Tibial nerve (tissue), 4 donors: ENCODE data around the gene RIMS4.

Experiments
- CTCF ChIP-seq, 5 experiments: fragments of 200-600 bp in 3 of 5; fragments of 450-650 bp in 2 of 5; sonication (generic) in 3 of 5; IDR thresholded peaks; one replicate each; pipeline ENCODE4 v1.5.1; 2016 to 2019; ENCODE audit warnings: antibody characterized with exemption in 5 of 5, mild to moderate bottlenecking in 3 of 5, moderate library complexity in 2 of 5
- EP300 ChIP-seq, 2 donors: sonication (generic); formaldehyde crosslinking; IDR thresholded peaks; one replicate each; pipeline ENCODE4 v1.6.1; 2017; ENCODE audit warnings: antibody characterized with exemption in 2 of 2, mild to moderate bottlenecking in 1 of 2
- POLR2A ChIP-seq, 2 donors: fragments of 450-650 bp; IDR thresholded peaks; one replicate each; pipeline ENCODE4 v1.6.1; 2017; ENCODE audit warnings: antibody characterized with exemption in 2 of 2, mild to moderate bottlenecking in 2 of 2, moderate library complexity in 2 of 2

- TF ChIP-seq CTCF (IDR thresholded peaks at IDR 0.05) (no peak), POLR2A (IDR thresholded peaks at IDR 0.05) (no peak), EP300 (IDR thresholded peaks at IDR 0.05) (no peak)
Observed at GRCh38 chr20:44765091-44765490, 45.3 kb downstream of the RIMS4 start.
